Suppressor macrophage treated with lipopolysaccharide for 1 hour (primary cell): ENCODE results near the gene DCAF12.
A peak's percentile ranks its signal among the peaks of the same experiment; 100 is the strongest.
"Not testable (repeated sequence)": the region's sequence is repeated elsewhere in the genome, so short reads cannot be mapped to it uniquely, and the experiment has no call there.

Experiments used
- DNase-seq, 3 donors: peaks; one replicate each; pipeline ENCODE4 v3.0.0-alpha.2; 2020 to 2022

DCAF12 gene

DNA sequence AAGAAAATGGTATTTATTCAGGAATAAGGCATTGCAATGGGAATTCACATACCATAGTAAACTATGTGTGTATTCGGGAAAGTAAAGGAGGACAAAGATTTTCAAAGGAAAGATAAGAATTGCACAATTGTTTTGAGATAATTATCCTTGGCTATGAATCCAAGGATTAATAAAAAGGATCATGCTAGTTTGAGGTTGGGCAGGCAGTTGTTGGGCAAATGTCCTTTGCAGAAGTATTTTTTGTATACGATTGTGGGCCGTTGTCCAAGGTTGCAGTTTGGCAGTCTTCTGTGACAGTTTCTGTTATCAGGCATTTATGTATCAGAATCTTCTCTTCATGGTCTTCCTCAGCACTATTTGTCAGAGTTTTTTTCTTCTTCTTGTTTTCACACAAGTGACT, 67.2 kb downstream of the DCAF12 start:
- no peak for DNase-seq

DNA sequence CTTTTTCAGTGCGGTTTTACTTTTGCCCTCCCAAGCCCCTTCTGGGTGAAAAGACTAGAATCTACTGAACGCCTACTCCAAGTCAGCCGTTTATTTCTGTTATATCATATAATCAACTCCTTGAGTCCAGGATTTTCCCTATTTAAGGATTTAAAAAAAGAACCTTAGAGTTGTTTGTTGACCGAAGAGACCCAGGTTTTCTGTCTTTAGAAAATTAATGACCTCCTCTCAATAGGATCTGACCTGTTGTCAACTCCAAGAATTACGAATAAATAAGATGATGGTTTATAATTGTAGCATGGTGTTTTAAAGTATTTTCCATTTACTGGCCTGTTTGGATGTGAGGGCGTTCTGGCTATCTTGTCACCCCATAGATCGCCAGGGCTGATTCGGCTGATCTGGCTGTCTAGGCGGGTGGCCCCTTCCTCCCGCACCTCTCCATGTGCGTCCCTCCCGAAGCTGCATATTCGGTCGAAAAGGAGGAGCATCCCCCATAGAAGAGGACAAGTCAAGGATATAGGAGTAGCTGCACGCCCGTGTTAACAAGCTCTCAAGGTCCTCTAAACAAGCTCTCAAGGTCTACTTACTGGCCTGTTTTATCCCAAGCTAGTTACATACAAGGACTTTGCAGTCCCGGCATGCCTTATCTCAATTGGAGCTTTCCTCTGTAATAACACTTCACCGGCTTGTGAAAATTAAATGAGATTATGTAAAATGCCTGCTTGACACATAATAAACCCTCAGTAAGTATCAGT, 76.7 kb downstream of the DCAF12 start:
- DNase-seq = no peak

DNA sequence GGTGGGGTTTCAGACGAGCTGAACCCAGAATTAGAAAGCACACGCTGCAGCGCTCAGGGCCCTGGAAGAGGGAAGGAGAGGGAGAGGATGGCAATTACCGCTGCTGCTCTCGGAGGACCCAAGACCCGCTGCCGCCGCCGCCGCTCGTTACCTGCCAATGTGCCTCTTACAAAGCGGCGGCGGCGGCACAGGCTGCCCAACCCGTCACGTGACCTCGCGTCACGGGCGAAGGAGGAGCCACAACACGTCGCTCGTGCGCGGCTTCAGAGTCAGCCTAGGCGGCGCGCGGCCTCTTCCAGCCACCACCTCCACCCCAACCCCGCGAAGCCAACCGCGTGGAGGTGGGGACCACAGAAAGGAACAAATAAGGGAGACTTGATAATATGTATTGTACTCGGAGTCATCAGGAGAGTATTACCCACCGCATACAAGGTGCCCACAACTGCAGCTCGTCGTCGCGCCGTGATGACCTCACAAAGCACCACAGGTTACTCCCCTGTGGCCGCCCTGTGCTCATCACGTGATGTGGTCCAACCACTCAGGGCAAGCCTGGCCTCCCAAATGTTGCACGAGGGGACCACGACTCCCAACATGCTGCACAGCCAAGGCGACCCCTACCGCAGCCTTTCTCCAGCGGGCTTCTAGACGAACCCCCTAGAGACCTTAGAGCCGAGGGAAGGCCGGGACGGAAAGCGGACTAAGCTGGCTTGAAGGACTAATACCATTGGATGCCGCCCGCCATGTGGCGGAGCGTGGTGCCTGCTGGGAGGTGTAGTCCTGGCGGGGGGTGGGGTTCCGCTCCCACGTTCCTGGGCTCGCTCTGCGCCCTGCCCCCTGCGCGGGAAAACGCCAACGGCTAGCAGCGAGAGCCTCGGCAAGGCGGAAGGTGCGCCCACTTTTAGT, 77.5 kb downstream of the DCAF12 start, which contains the start of gene UBAP2:
Gene UBAP2 (minus strand): TSS at position 161 of the 903 bp plus-strand sequence. CDS start 31,739 bp downstream, outside the sequence.
- peak; percentile 96 to 98 (median 98) for DNase-seq

- peak; percentile 61 to 83 (median 81) for DNase-seq
Observed at GRCh38 chr9:34047864-34048726, 78.4 kb downstream of the DCAF12 start.

- peak; percentile 57 to 61 (median 60) for DNase-seq
Observed at GRCh38 chr9:34046784-34047379, 79.6 kb downstream of the DCAF12 start.

DNA sequence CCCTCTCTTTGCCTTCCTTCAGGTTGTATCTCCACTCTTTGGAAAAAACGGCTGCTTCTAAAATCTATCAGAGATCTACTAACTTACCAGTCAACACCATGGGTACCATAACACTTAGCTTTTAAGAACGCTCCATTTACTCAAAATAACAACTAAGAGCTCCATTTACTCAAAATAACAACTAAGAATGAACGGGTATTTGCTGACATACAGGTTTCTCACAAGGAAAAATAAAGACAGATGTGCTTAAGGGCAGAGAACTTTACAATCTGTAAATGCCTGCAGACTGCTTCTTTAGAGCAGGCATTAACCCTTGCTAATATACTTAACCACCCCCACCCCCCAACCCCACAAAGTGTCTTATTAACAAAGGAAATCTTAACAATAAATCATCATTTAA, 80.6 kb downstream of the DCAF12 start:
- DNase-seq = no peak

GRCh38 chr9:34042074-34042473, 84.4 kb downstream of the DCAF12 start:
- not testable (repeated sequence) for DNase-seq

- DNase-seq = not testable (repeated sequence)
Observed at GRCh38 chr9:34038851-34039250, 87.6 kb downstream of the DCAF12 start.

- DNase-seq = no peak
Observed at GRCh38 chr9:34037626-34038025, 88.9 kb downstream of the DCAF12 start.

- DNase-seq = no peak
Observed at GRCh38 chr9:34036625-34037024, 89.9 kb downstream of the DCAF12 start.
